ENCODE data around the gene CHST13.

GRCh38 chr3:126499401-126499800 is 24.6 kb upstream of the CHST13 start:
- TF ChIP-seq CTCF (conservative IDR thresholded peaks at IDR 0.05 in 1 of 2, IDR thresholded peaks at IDR 0.05 in 1 of 2; ENCODE audit: extremely low read depth in 1 of 2, insufficient read depth in 1 of 2, low read depth in 1 of 2, low read length in 2 of 2): no peak
- no peak for TF ChIP-seq EZH2 (IDR thresholded peaks at IDR 0.05; ENCODE audit: borderline replicate concordance, low read length)
